HEK293 (cell line): ENCODE data around the gene C19orf38.
A peak's percentile ranks its signal among the peaks of the same experiment; 100 is the strongest.

ENCODE experiments used
- CTCF ChIA-PET: fragments of 350-600 bp; formaldehyde crosslinking; extraction: SDS; loops from one replicate; lab custom pipeline; 2021; ENCODE audit warnings: antibody characterized with exemption; lab: Yijun Ruan, JAX
- POLR2A ChIA-PET: fragments of 300-600 bp; formaldehyde crosslinking; extraction: SDS; loops from one replicate; lab custom pipeline; 2020; ENCODE audit warnings: antibody characterized with exemption, inconsistent platforms; lab: Yijun Ruan, JAX
- H3K27ac ChIP-seq: fragments of 200-500 bp; sonication (Bioruptor generic); 2 replicates; pipeline ENCODE4 v1.5.1; 2014; ENCODE audit warnings: low read depth, low read length, control low read depth, inconsistent platforms; ENCODE audit errors: extremely low read depth
- H3K36me3 ChIP-seq, 2 experiments: fragments of 200-500 bp in 1 of 2; sonication (Bioruptor generic) in 1 of 2; 1 replicate in 1 of 2; 2 replicates in 1 of 2; pipeline ENCODE4 v1.5.1; 2014 to 2017; ENCODE audit warnings: inconsistent platforms in 2 of 2, low read length in 2 of 2; ENCODE audit not compliant: control insufficient read depth in 2 of 2, insufficient read depth in 1 of 2
- H3K4me1 ChIP-seq: fragments of 200-500 bp; sonication (Bioruptor generic); 2 replicates; pipeline ENCODE4 v1.5.1; 2014; ENCODE audit warnings: mild to moderate bottlenecking, low read length, inconsistent platforms; ENCODE audit not compliant: control insufficient read depth, insufficient read depth
- H3K4me3 ChIP-seq: 2 replicates; pipeline ENCODE4 v1.5.1; 2011; ENCODE audit warnings: low read depth, mild to moderate bottlenecking, control low read depth, low read length, moderate library complexity
- H3K9me3 ChIP-seq: fragments of 200-500 bp; sonication (Bioruptor generic); 2 replicates; pipeline ENCODE4 v1.5.1; 2014; ENCODE audit warnings: low read depth, low read length, inconsistent platforms; ENCODE audit not compliant: control insufficient read depth, insufficient read depth
- GLIS1 ChIP-seq: fragments of 450-650 bp; formaldehyde crosslinking; IDR thresholded peaks from 2 replicates; pipeline ENCODE4 v1.5.1; 2016; ENCODE audit warnings: missing biosample characterization, missing genetic modification characterization
- PATZ1 ChIP-seq: fragments of 450-650 bp; formaldehyde crosslinking; IDR thresholded peaks from 2 replicates; pipeline ENCODE4 v1.5.1; 2016; ENCODE audit warnings: missing biosample characterization, missing genetic modification characterization
- SCRT2 ChIP-seq: fragments of 450-650 bp; formaldehyde crosslinking; IDR thresholded peaks from 2 replicates; pipeline ENCODE4 v1.5.1; 2016; ENCODE audit warnings: missing biosample characterization, missing genetic modification characterization
- SP3 ChIP-seq: fragments of 450-650 bp; formaldehyde crosslinking; IDR thresholded peaks from 2 replicates; pipeline ENCODE4 v1.5.1; 2016; ENCODE audit warnings: missing biosample characterization, missing genetic modification characterization
- ZBTB21 ChIP-seq: fragments of 450-650 bp; formaldehyde crosslinking; IDR thresholded peaks from 2 replicates; pipeline ENCODE4 v1.5.1; 2017; ENCODE audit warnings: missing biosample characterization, missing genetic modification characterization
- ZBTB7A ChIP-seq: fragments of 450-650 bp; formaldehyde crosslinking; IDR thresholded peaks from 2 replicates; pipeline ENCODE4 v1.5.1; 2016; ENCODE audit warnings: low read depth, missing biosample characterization, missing genetic modification characterization
- ZNF112 ChIP-seq: fragments of 450-650 bp; formaldehyde crosslinking; IDR thresholded peaks from 2 replicates; pipeline ENCODE4 v1.5.0; 2017; ENCODE audit warnings: missing biosample characterization, missing genetic modification characterization
- ZNF133 ChIP-seq: fragments of 450-650 bp; formaldehyde crosslinking; IDR thresholded peaks from 2 replicates; pipeline ENCODE4 v1.5.1; 2016; ENCODE audit warnings: missing biosample characterization, missing genetic modification characterization
- ZNF148 ChIP-seq: fragments of 450-650 bp; formaldehyde crosslinking; IDR thresholded peaks from 2 replicates; pipeline ENCODE4 v1.5.0; 2017; ENCODE audit warnings: missing biosample characterization, missing genetic modification characterization, borderline replicate concordance
- ZNF280C ChIP-seq: fragments of 450-650 bp; formaldehyde crosslinking; IDR thresholded peaks from 2 replicates; pipeline ENCODE4 v1.5.1; 2016; ENCODE audit warnings: missing biosample characterization, missing genetic modification characterization
- ZNF416 ChIP-seq: fragments of 450-650 bp; formaldehyde crosslinking; IDR thresholded peaks from 2 replicates; pipeline ENCODE4 v1.5.1; 2016; ENCODE audit warnings: missing biosample characterization, missing genetic modification characterization
- ZNF510 ChIP-seq: fragments of 450-650 bp; formaldehyde crosslinking; IDR thresholded peaks from 2 replicates; pipeline ENCODE4 v1.5.1; 2018; ENCODE audit warnings: mild to moderate bottlenecking, missing genetic modification characterization, missing biosample characterization; ENCODE audit not compliant: insufficient replicate concordance
- TF ChIP-seq, protein P1 (sequence below): fragments of 450-650 bp; formaldehyde crosslinking; conservative IDR thresholded peaks from 2 replicates; pipeline ENCODE4 v1.5.1; 2016; ENCODE audit warnings: low read depth, missing biosample characterization, missing genetic modification characterization
- TF ChIP-seq, protein P2 (sequence below): fragments of 450-650 bp; formaldehyde crosslinking; IDR thresholded peaks from 2 replicates; pipeline ENCODE4 v1.5.1; 2016; ENCODE audit warnings: missing biosample characterization, missing genetic modification characterization
- TF ChIP-seq, protein P3 (sequence below): fragments of 450-650 bp; formaldehyde crosslinking; IDR thresholded peaks from 2 replicates; pipeline ENCODE4 v1.5.1; 2017; ENCODE audit warnings: missing biosample characterization, missing genetic modification characterization
- TF ChIP-seq, protein P4 (sequence below): fragments of 450-650 bp; formaldehyde crosslinking; IDR thresholded peaks from 2 replicates; pipeline ENCODE4 v1.5.1; 2016; ENCODE audit warnings: missing biosample characterization, missing genetic modification characterization

The C19orf38 gene

GRCh38 chr19:10870955-10871603 lies 22.9 kb downstream of the C19orf38 start, which contains the start of gene CARM1 (continued):
- TF ChIP-seq, protein P1, sequence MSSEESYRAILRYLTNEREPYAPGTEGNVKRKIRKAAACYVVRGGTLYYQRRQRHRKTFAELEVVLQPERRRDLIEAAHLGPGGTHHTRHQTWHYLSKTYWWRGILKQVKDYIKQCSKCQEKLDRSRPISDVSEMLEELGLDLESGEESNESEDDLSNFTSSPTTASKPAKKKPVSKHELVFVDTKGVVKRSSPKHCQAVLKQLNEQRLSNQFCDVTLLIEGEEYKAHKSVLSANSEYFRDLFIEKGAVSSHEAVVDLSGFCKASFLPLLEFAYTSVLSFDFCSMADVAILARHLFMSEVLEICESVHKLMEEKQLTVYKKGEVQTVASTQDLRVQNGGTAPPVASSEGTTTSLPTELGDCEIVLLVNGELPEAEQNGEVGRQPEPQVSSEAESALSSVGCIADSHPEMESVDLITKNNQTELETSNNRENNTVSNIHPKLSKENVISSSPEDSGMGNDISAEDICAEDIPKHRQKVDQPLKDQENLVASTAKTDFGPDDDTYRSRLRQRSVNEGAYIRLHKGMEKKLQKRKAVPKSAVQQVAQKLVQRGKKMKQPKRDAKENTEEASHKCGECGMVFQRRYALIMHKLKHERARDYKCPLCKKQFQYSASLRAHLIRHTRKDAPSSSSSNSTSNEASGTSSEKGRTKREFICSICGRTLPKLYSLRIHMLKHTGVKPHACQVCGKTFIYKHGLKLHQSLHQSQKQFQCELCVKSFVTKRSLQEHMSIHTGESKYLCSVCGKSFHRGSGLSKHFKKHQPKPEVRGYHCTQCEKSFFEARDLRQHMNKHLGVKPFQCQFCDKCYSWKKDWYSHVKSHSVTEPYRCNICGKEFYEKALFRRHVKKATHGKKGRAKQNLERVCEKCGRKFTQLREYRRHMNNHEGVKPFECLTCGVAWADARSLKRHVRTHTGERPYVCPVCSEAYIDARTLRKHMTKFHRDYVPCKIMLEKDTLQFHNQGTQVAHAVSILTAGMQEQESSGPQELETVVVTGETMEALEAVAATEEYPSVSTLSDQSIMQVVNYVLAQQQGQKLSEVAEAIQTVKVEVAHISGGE: no peak
- TF ChIP-seq, protein P2, sequence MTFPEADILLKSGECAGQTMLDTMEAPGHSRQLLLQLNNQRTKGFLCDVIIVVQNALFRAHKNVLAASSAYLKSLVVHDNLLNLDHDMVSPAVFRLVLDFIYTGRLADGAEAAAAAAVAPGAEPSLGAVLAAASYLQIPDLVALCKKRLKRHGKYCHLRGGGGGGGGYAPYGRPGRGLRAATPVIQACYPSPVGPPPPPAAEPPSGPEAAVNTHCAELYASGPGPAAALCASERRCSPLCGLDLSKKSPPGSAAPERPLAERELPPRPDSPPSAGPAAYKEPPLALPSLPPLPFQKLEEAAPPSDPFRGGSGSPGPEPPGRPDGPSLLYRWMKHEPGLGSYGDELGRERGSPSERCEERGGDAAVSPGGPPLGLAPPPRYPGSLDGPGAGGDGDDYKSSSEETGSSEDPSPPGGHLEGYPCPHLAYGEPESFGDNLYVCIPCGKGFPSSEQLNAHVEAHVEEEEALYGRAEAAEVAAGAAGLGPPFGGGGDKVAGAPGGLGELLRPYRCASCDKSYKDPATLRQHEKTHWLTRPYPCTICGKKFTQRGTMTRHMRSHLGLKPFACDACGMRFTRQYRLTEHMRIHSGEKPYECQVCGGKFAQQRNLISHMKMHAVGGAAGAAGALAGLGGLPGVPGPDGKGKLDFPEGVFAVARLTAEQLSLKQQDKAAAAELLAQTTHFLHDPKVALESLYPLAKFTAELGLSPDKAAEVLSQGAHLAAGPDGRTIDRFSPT (tag by site-specific recombination): no peak
- TF ChIP-seq SCRT2 (tag by site-specific recombination): no peak
- TF ChIP-seq, protein P3, sequence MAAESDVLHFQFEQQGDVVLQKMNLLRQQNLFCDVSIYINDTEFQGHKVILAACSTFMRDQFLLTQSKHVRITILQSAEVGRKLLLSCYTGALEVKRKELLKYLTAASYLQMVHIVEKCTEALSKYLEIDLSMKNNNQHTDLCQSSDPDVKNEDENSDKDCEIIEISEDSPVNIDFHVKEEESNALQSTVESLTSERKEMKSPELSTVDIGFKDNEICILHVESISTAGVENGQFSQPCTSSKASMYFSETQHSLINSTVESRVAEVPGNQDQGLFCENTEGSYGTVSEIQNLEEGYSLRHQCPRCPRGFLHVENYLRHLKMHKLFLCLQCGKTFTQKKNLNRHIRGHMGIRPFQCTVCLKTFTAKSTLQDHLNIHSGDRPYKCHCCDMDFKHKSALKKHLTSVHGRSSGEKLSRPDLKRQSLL (tag by site-specific recombination): peak; percentile 70; the same call in 1 of the 2 replicates
- TF ChIP-seq ZNF416: no peak
- TF ChIP-seq ZNF112 (tag by site-specific recombination): no peak
- TF ChIP-seq, all 188 proteins: peak for 16

DNA sequence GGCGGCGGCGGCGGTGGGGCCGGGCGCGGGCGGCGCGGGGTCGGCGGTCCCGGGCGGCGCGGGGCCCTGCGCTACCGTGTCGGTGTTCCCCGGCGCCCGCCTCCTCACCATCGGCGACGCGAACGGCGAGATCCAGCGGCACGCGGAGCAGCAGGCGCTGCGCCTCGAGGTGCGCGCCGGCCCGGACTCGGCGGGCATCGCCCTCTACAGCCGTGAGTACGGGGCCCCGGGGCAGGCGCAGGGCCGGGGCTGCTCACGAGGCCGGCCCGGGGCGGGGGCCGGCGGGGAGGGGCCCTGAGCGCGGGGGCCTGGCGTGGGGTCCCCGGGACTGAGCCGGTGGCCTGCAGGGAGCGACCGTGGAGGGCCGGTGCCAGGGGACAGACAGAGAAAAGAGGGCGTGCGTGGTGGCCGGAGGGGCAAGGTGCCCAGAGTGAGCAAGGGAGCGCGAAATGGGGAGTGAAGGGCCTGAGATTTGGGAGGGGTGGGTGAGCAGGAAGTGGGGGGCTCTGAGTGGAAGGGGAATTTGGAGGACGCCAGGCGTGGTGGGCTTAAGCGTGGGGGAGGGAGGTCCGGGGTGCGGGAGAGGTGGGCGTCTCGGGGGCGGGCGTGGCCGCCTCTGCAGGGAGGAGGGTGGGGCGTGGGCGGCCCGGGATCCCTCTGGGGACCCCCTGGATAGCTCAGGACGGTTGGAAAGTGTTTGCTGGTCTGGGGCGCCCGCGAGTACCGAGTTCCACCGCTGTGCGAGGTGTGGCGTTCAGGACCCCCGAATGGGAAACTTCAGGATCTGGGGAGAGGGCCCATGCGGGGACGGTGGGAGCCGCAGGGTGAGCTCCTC lies 23.7 kb downstream of the C19orf38 start:
- Histone ChIP-seq H3K9me3 (no peaks in the 10 kb centered on the region), H3K4me3 (peak overlapping the region; percentile 88), H3K27ac (peak overlapping the region; percentile 94), H3K4me1 (no peaks in the 10 kb centered on the region), H3K36me3 (peaks cover 13 to 15% of the 10 kb centered on the region in 2 experiments; a peak in 2 of 3 replicates)
- ChIA-PET POLR2A (interaction anchor here (1.0 to 1.9 kb wide), 2 partner anchors 36 to 56 kb away, joined by 3 to 10 read pairs; partner anchors contain the start of gene TMED1), CTCF (interaction anchor here (0.6 to 3.0 kb wide), 14 partner anchors 8 to 354 kb away, joined by 3 to 20 read pairs (median 4); partner anchors contain the start of gene DNM2)
- no peak for TF ChIP-seq ZNF510
- no peak for TF ChIP-seq ZNF133 (tag by site-specific recombination)
- TF ChIP-seq, protein P4, sequence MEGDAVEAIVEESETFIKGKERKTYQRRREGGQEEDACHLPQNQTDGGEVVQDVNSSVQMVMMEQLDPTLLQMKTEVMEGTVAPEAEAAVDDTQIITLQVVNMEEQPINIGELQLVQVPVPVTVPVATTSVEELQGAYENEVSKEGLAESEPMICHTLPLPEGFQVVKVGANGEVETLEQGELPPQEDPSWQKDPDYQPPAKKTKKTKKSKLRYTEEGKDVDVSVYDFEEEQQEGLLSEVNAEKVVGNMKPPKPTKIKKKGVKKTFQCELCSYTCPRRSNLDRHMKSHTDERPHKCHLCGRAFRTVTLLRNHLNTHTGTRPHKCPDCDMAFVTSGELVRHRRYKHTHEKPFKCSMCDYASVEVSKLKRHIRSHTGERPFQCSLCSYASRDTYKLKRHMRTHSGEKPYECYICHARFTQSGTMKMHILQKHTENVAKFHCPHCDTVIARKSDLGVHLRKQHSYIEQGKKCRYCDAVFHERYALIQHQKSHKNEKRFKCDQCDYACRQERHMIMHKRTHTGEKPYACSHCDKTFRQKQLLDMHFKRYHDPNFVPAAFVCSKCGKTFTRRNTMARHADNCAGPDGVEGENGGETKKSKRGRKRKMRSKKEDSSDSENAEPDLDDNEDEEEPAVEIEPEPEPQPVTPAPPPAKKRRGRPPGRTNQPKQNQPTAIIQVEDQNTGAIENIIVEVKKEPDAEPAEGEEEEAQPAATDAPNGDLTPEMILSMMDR (tag by site-specific recombination): 0 out of 2 replicates have a peak, but pooled peaks have one; percentile 30
- no peak for TF ChIP-seq ZNF148
- peak; percentile 87 for TF ChIP-seq GLIS1 (tag by site-specific recombination)
- TF ChIP-seq PATZ1 (tag by site-specific recombination): peak; percentile 91
- TF ChIP-seq ZNF280C (tag by site-specific recombination): no peak
- TF ChIP-seq ZBTB7A: peak; percentile 78
- TF ChIP-seq SP3: peak; percentile 93
- TF ChIP-seq ZBTB21 (tag by site-specific recombination): no peak
